ENCODE measurements around the gene MXD3.
"Not testable (repeated sequence)": the region's sequence is repeated elsewhere in the genome, so short reads cannot be mapped to it uniquely, and the experiment has no call there.

The MXD3 gene

DNA sequence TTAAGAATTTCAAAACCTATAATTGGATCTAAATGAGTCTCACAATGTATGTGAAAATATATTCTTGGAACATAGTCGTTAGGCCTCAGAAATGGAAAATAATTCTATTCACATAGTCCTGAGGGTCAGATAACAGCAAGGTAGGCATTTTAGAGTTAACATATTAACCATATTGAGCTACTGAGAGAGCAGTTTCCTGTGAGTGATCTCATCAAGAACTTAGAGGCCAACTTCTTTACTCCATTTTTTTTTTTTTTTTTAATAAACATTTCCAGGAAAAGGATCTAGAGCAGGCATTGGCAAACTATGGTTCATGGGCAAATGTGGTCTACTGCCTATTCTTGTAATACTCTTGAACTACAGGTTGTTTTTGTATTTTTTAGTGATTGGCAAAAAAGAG, 34.8 kb downstream of the MXD3 start:
- H3K27ac ChIP-seq (ENCODE audit: low read depth, low read length), result no peak overlapping the region
- no peak overlapping the region for H3K9ac ChIP-seq (ENCODE audit: low read depth, low read length)
- H3K36me3 ChIP-seq (ENCODE audit: control insufficient read depth, insufficient read depth, low read length), result peaks cover 91% of the 10 kb centered on the region
- no peaks in the 10 kb centered on the region for H3K9me3 ChIP-seq (ENCODE audit: control insufficient read depth, insufficient read depth, low read length)
- no peaks in the 10 kb centered on the region for H3K27me3 ChIP-seq (ENCODE audit: control insufficient read depth, insufficient read depth, low read length)
- no peak overlapping the region for H3K4me3 ChIP-seq (ENCODE audit: low read depth, low read length)
- H3K4me1 ChIP-seq (ENCODE audit: control insufficient read depth, insufficient read depth, low read length), result no peaks in the 10 kb centered on the region

DNA sequence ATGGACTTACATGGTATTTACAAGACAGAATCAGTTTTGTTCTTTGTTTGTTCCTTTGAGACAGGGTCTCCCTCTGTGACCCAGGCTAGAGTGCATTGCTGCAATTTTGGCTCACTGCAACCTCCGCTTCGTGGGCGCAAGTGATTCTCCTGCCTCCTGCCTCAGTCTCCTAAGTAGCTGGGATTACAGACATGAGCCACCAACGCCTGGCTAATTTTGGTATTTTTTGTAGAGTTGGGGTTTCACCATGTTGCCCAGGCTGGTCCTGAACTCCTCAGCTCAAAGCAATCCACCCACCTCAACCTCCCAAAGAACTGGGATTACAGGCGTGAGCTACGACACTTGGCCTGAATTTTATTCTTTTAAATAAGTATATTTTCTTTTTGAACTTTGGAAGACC, 35.8 kb downstream of the MXD3 start:
- Histone ChIP-seq H3K27ac (ENCODE audit: low read depth, low read length) (no peak overlapping the region), H3K36me3 (ENCODE audit: control insufficient read depth, insufficient read depth, low read length) (peaks cover 91% of the 10 kb centered on the region), H3K9ac (ENCODE audit: low read depth, low read length) (no peak overlapping the region), H3K4me1 (ENCODE audit: control insufficient read depth, insufficient read depth, low read length) (no peaks in the 10 kb centered on the region), H3K4me3 (ENCODE audit: low read depth, low read length) (no peak overlapping the region), H3K27me3 (ENCODE audit: control insufficient read depth, insufficient read depth, low read length) (no peaks in the 10 kb centered on the region), H3K9me3 (ENCODE audit: control insufficient read depth, insufficient read depth, low read length) (no peaks in the 10 kb centered on the region)

DNA sequence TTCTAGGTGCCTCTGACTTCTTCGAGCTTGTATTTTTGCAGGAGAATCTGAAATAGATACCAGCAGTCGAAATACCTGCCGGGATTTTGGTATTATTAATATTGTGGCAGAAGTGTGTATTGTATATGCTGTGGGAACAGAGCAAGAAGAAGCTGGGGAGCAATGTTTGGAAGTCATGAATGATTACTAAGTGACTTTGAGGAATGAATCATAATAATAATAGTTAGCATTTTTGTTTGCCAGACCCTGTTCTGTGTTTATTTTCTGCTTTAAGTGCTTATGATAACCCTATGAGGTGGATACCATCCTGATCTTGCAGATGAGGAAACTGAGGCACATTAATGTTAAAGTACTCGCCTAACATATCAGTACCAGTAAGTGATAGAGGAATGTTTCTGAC, 40.6 kb downstream of the MXD3 start:
- Histone ChIP-seq H3K4me3 (ENCODE audit: low read depth, low read length) (no peak overlapping the region), H3K36me3 (ENCODE audit: control insufficient read depth, insufficient read depth, low read length) (peaks cover 96% of the 10 kb centered on the region), H3K4me1 (ENCODE audit: control insufficient read depth, insufficient read depth, low read length) (no peaks in the 10 kb centered on the region), H3K27ac (ENCODE audit: low read depth, low read length) (no peak overlapping the region), H3K9me3 (ENCODE audit: control insufficient read depth, insufficient read depth, low read length) (no peaks in the 10 kb centered on the region), H3K9ac (ENCODE audit: low read depth, low read length) (no peak overlapping the region), H3K27me3 (ENCODE audit: control insufficient read depth, insufficient read depth, low read length) (no peaks in the 10 kb centered on the region)

DNA sequence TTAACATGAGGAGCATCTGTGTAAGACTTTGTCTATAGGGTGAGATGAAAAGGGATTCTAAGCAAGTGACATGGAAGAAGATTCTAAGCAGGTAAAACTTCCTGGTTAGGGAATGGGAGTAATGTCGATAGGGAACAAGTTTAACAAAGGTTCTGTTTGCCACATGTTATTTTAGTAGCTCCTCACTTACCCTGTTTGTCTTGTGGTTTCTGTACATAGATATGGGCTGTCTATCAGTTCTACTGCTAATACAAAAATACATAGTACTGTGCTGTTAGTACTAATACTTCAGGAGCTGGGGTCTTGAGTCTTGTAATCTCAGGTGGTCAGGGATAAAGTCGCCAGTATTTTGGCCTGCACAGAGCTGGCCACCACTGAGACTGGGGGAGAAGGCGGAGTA, 41.0 kb downstream of the MXD3 start:
- H3K27me3 ChIP-seq (ENCODE audit: control insufficient read depth, insufficient read depth, low read length), result no peaks in the 10 kb centered on the region
- peaks cover 96% of the 10 kb centered on the region for H3K36me3 ChIP-seq (ENCODE audit: control insufficient read depth, insufficient read depth, low read length)
- H3K4me3 ChIP-seq (ENCODE audit: low read depth, low read length), result no peak overlapping the region
- H3K4me1 ChIP-seq (ENCODE audit: control insufficient read depth, insufficient read depth, low read length), result no peaks in the 10 kb centered on the region
- H3K9ac ChIP-seq (ENCODE audit: low read depth, low read length), result no peak overlapping the region
- H3K9me3 ChIP-seq (ENCODE audit: control insufficient read depth, insufficient read depth, low read length), result no peaks in the 10 kb centered on the region
- H3K27ac ChIP-seq (ENCODE audit: low read depth, low read length), result no peak overlapping the region

DNA sequence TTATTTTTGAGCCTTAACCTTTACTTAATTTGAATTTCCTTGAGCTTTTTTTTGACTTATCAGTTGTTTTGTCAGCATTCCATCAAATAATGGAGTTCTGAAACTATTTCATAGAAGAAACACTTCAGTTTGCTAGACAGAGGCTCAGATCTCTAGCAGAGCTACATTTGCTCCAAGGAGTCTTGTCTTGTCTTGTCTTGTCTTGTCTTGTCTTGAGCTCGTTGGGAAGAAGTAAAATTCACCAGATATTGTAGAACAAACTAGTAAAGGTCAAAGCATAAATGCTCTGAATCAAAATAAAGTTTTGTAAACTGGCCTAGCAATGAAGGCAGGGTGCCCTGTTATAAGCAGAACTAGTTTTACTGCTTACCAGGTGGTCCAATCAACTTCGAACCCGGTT, 41.7 kb downstream of the MXD3 start:
- Histone ChIP-seq H3K27me3 (ENCODE audit: control insufficient read depth, insufficient read depth, low read length) (no peaks in the 10 kb centered on the region), H3K4me1 (ENCODE audit: control insufficient read depth, insufficient read depth, low read length) (no peaks in the 10 kb centered on the region), H3K9ac (ENCODE audit: low read depth, low read length) (no peak overlapping the region), H3K36me3 (ENCODE audit: control insufficient read depth, insufficient read depth, low read length) (peaks cover 98% of the 10 kb centered on the region), H3K4me3 (ENCODE audit: low read depth, low read length) (no peak overlapping the region), H3K9me3 (ENCODE audit: control insufficient read depth, insufficient read depth, low read length) (no peaks in the 10 kb centered on the region), H3K27ac (ENCODE audit: low read depth, low read length) (no peak overlapping the region)

DNA sequence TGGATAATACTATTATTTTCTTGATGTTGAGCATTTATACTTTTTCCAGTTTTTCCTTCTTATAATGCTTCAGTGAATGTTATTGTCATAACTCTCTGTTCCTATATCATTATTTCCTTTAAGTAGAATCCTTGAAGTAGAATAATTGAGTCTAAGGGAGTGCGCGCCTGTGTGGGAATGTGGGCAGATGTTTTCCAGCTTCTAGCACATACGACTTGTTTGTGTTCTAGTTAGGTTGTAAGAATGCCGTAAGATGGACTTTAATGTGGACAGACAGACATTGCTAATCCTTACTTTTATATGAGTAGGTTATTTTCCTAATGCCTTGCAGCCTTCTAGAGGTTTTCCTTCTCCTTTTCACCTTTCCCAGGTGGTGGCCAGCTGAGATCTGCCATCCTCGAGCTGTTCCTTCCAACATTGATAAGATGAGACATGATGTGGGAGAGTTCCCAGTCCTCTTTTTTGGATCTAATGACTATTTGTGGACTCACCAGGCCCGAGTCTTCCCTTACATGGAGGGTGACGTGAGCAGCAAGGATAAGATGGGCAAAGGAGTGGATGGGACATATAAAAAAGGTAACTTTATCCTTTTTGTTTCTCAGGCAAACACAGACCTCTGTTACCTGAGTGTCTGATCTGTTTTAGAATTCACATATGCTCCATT, 42.3 kb downstream of the MXD3 start:
- Histone ChIP-seq H3K4me3 (ENCODE audit: low read depth, low read length) (no peak overlapping the region), H3K27me3 (ENCODE audit: control insufficient read depth, insufficient read depth, low read length) (no peaks in the 10 kb centered on the region), H3K4me1 (ENCODE audit: control insufficient read depth, insufficient read depth, low read length) (no peaks in the 10 kb centered on the region), H3K36me3 (ENCODE audit: control insufficient read depth, insufficient read depth, low read length) (peaks cover 98% of the 10 kb centered on the region), H3K9ac (ENCODE audit: low read depth, low read length) (no peak overlapping the region), H3K27ac (ENCODE audit: low read depth, low read length) (no peak overlapping the region), H3K9me3 (ENCODE audit: control insufficient read depth, insufficient read depth, low read length) (no peaks in the 10 kb centered on the region)

DNA sequence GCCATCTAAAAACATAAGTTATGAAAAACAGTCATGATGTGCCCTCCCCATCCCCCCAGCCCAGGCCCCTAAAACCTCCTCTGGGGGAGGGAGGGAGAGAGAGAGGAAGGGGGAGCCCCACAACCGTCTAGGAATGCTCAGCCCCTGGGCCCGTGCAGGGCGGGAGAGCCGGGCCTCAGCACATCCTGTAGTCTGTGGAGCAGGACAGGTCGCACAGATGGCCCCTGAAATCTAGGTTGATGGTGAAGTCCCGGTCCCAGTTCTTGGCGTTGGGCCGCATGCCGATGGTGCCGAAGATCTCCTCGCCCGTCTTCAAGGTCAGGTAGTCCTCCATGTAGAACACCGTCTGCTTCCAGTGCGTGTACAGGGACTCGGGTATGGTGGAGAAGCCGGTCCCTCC, 46.3 kb downstream of the MXD3 start:
- Histone ChIP-seq H3K27me3 (ENCODE audit: control insufficient read depth, insufficient read depth, low read length) (no peaks in the 10 kb centered on the region), H3K9ac (ENCODE audit: low read depth, low read length) (no peak overlapping the region), H3K9me3 (ENCODE audit: control insufficient read depth, insufficient read depth, low read length) (no peaks in the 10 kb centered on the region), H3K4me1 (ENCODE audit: control insufficient read depth, insufficient read depth, low read length) (no peaks in the 10 kb centered on the region), H3K4me3 (ENCODE audit: low read depth, low read length) (no peak overlapping the region), H3K36me3 (ENCODE audit: control insufficient read depth, insufficient read depth, low read length) (peaks cover 98% of the 10 kb centered on the region), H3K27ac (ENCODE audit: low read depth, low read length) (no peak overlapping the region)

DNA sequence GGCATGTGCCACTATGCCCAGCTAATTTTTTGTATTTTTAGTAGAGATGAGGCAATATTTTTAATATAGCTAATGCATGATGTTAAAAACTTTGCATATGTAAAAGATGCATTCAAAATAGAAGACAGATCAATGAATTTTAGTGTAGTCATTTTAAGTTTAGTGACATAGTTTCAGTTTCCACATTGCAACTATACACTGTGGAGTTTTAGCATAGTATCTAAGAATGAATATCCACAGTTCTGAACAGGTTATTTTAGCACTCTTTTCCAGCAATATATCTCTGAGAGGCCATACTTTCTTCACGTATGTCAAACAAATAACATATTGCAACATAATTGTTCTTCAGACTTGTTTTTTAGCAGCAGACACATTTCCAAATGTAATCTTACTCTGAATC, 47.5 kb downstream of the MXD3 start:
- peaks cover 98% of the 10 kb centered on the region for H3K36me3 ChIP-seq (ENCODE audit: control insufficient read depth, insufficient read depth, low read length)
- no peak overlapping the region for H3K27ac ChIP-seq (ENCODE audit: low read depth, low read length)
- H3K4me3 ChIP-seq (ENCODE audit: low read depth, low read length), result no peak overlapping the region
- H3K9me3 ChIP-seq (ENCODE audit: control insufficient read depth, insufficient read depth, low read length), result no peaks in the 10 kb centered on the region
- H3K27me3 ChIP-seq (ENCODE audit: control insufficient read depth, insufficient read depth, low read length), result no peaks in the 10 kb centered on the region
- no peak overlapping the region for H3K9ac ChIP-seq (ENCODE audit: low read depth, low read length)
- no peaks in the 10 kb centered on the region for H3K4me1 ChIP-seq (ENCODE audit: control insufficient read depth, insufficient read depth, low read length)

DNA sequence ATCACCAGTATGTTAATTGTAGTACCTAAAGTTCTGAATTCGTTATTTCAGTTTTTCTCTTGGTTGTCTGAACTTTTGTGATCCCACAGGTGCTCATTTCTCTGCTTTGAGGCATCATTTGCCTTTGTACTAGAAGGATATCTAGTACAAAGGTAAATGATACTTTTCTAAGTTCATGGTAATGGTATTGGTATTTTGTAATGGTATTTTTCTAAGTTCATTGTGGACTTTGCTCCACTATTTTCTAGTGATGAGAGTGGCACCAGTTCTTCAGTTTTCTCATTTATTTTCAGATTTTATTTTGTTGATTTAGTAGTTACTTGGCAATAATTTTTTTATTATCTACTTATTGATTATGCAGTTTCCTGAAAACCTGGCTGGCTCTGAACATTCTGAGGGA, 50.2 kb downstream of the MXD3 start:
- H3K4me3 ChIP-seq (ENCODE audit: low read depth, low read length), result no peak overlapping the region
- no peaks in the 10 kb centered on the region for H3K4me1 ChIP-seq (ENCODE audit: control insufficient read depth, insufficient read depth, low read length)
- H3K27ac ChIP-seq (ENCODE audit: low read depth, low read length), result no peak overlapping the region
- H3K9me3 ChIP-seq (ENCODE audit: control insufficient read depth, insufficient read depth, low read length), result no peaks in the 10 kb centered on the region
- H3K9ac ChIP-seq (ENCODE audit: low read depth, low read length), result no peak overlapping the region
- H3K36me3 ChIP-seq (ENCODE audit: control insufficient read depth, insufficient read depth, low read length), result peaks cover 96% of the 10 kb centered on the region
- H3K27me3 ChIP-seq (ENCODE audit: control insufficient read depth, insufficient read depth, low read length), result no peaks in the 10 kb centered on the region

DNA sequence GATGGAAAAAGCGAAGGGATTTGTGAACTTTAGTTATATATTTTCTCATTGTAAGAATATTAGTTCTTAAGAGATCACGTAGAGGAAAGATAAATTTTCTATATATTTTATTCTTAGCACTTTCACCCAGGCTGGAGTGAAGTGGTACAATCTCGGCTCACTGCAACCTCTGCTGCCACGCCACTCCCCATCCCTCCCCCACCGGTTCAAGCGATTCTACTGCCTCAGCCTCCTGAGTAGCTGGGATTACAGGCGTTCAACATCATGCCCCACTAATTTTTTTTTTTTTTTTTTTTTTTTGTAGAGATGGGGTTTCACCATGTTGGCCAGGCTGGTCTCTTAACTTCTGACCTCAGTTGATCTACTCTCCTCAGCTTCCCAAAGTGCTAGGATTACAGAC, 50.7 kb downstream of the MXD3 start:
- Histone ChIP-seq H3K4me1 (ENCODE audit: control insufficient read depth, insufficient read depth, low read length) (no peaks in the 10 kb centered on the region), H3K9me3 (ENCODE audit: control insufficient read depth, insufficient read depth, low read length) (no peaks in the 10 kb centered on the region), H3K4me3 (ENCODE audit: low read depth, low read length) (no peak overlapping the region), H3K9ac (ENCODE audit: low read depth, low read length) (no peak overlapping the region), H3K27me3 (ENCODE audit: control insufficient read depth, insufficient read depth, low read length) (no peaks in the 10 kb centered on the region), H3K27ac (ENCODE audit: low read depth, low read length) (no peak overlapping the region), H3K36me3 (ENCODE audit: control insufficient read depth, insufficient read depth, low read length) (peaks cover 96% of the 10 kb centered on the region)

DNA sequence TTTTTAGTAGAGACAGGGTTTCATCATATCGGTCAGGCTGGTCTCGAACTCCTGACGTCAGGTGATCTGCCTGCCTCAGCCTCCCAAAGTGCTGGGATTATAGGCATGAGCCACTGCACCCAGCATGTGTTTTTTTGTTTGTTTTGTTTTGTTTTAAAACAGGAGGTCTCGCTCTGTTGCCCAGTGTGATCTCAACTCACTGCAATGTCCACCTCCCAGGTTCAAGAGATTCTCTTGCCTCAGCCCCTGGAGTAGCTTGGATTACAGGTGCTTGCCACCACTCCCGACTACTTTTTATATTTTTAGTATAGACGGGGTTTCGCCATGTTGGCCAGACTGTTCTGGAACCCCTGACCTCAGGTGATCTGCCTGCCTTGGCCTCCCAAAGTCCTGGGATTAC, 53.0 kb downstream of the MXD3 start:
- H3K36me3 ChIP-seq (ENCODE audit: control insufficient read depth, insufficient read depth, low read length), result peaks cover 97% of the 10 kb centered on the region
- not testable (repeated sequence) for H3K27me3 ChIP-seq (ENCODE audit: control insufficient read depth, insufficient read depth, low read length); H3K4me1 ChIP-seq (ENCODE audit: control insufficient read depth, insufficient read depth, low read length); H3K9me3 ChIP-seq (ENCODE audit: control insufficient read depth, insufficient read depth, low read length); H3K9ac ChIP-seq (ENCODE audit: low read depth, low read length); H3K4me3 ChIP-seq (ENCODE audit: low read depth, low read length); H3K27ac ChIP-seq (ENCODE audit: low read depth, low read length)
